ENCODE measurements around the gene PTPRZ1. TPM values are rescaled to one million over a fixed set of nuclear protein-coding genes. Genes with fewer than 3 reads are reported as not detected.
A peak's percentile ranks its signal among the peaks of the same experiment; 100 is the strongest.

The PTPRZ1 gene
- total RNA-seq, 3 donors from 2014 or later (not counting 1 experiment from before 2014, with no cell fraction given): not detected

- Histone ChIP-seq H3K9me3 (ENCODE audit: control insufficient read depth, insufficient read depth, low read length) (no peaks in the 10 kb centered on the region), H3K4me1 (ENCODE audit: control insufficient read depth, insufficient read depth, low read length) (no peaks in the 10 kb centered on the region), H3K4me3 (ENCODE audit: low read length) (no peak overlapping the region), H3K27me3 (ENCODE audit: control insufficient read depth, insufficient read depth, low read length) (no peaks in the 10 kb centered on the region), H3K36me3 (ENCODE audit: control insufficient read depth, insufficient read depth, low read length) (no peaks in the 10 kb centered on the region), H3K27ac (ENCODE audit: low read length) (no peak overlapping the region)
- no peak overlapping the region for H3K27ac Mint-ChIP-seq
- H3K4me1 Mint-ChIP-seq: no peaks in the 10 kb centered on the region
- DNase-seq (no peak), ATAC-seq (no peak)
- H3K9me3 Mint-ChIP-seq: peaks cover 0 to 3% of the 10 kb centered on the region in 2 donors
- intact Hi-C loops (cut with micrococcal nuclease): no loop called here
- H3K36me3 Mint-ChIP-seq: no peaks in the 10 kb centered on the region
- TF ChIP-seq CTCF (IDR thresholded peaks at IDR 0.05): no peak
- H3K4me3 Mint-ChIP-seq: no peak overlapping the region
- WGBS (ENCODE audit: insufficient coverage): 100% methylated on average over 2 of the region's 2 CpGs
- no peaks in the 10 kb centered on the region for H3K27me3 Mint-ChIP-seq (ENCODE audit: low read depth in 2 of 2)
Observed at GRCh38 chr7:122082670-122083069, 209.7 kb downstream of the PTPRZ1 start.

- H3K9me3 Mint-ChIP-seq: no peaks in the 10 kb centered on the region
- no peak overlapping the region for H3K4me3 Mint-ChIP-seq
- no peak overlapping the region for H3K27ac ChIP-seq (ENCODE audit: low read length)
- no peak overlapping the region for H3K27ac Mint-ChIP-seq
- no peaks in the 10 kb centered on the region for H3K27me3 ChIP-seq (ENCODE audit: control insufficient read depth, insufficient read depth, low read length)
- DNase-seq (peak; percentile 18 to 69), ATAC-seq (peak; percentile 50 to 68 (median 63))
- H3K36me3 ChIP-seq (ENCODE audit: control insufficient read depth, insufficient read depth, low read length): no peaks in the 10 kb centered on the region
- H3K4me3 ChIP-seq (ENCODE audit: low read length): no peak overlapping the region
- H3K36me3 Mint-ChIP-seq: no peaks in the 10 kb centered on the region
- no peaks in the 10 kb centered on the region for H3K4me1 Mint-ChIP-seq
- WGBS (ENCODE audit: insufficient coverage): 95% methylated on average over 6 of the region's 6 CpGs
- peak; percentile 62 for TF ChIP-seq CTCF (IDR thresholded peaks at IDR 0.05)
- no peaks in the 10 kb centered on the region for H3K9me3 ChIP-seq (ENCODE audit: control insufficient read depth, insufficient read depth, low read length)
- no peaks in the 10 kb centered on the region for H3K27me3 Mint-ChIP-seq (ENCODE audit: low read depth in 2 of 2)
- H3K4me1 ChIP-seq (ENCODE audit: control insufficient read depth, insufficient read depth, low read length): no peaks in the 10 kb centered on the region
- intact Hi-C loops (cut with micrococcal nuclease): no loop called here
Observed at GRCh38 chr7:122092964-122093797, 220.2 kb downstream of the PTPRZ1 start.

GRCh38 chr7:122094549-122094948 lies 221.6 kb downstream of the PTPRZ1 start:
- H3K27ac Mint-ChIP-seq: no peak overlapping the region
- intact Hi-C loops (cut with micrococcal nuclease): no loop called here
- 92% methylated on average over 1 of the region's 1 CpG for WGBS (ENCODE audit: insufficient coverage)

More at GRCh38 chr7:122094549-122094948, 221.6 kb downstream of the PTPRZ1 start:
- no peak overlapping the region for H3K4me3 ChIP-seq (ENCODE audit: low read length)
- no peaks in the 10 kb centered on the region for H3K27me3 ChIP-seq (ENCODE audit: control insufficient read depth, insufficient read depth, low read length)
- no peaks in the 10 kb centered on the region for H3K4me1 Mint-ChIP-seq
- no peak for TF ChIP-seq CTCF (IDR thresholded peaks at IDR 0.05)
- no peaks in the 10 kb centered on the region for H3K36me3 Mint-ChIP-seq
- H3K9me3 ChIP-seq (ENCODE audit: control insufficient read depth, insufficient read depth, low read length): no peaks in the 10 kb centered on the region
- H3K4me1 ChIP-seq (ENCODE audit: control insufficient read depth, insufficient read depth, low read length): no peaks in the 10 kb centered on the region
- ATAC-seq (no peak), DNase-seq (no peak)
- H3K27ac ChIP-seq (ENCODE audit: low read length): no peak overlapping the region
- no peaks in the 10 kb centered on the region for H3K27me3 Mint-ChIP-seq (ENCODE audit: low read depth in 2 of 2)
- H3K9me3 Mint-ChIP-seq: no peaks in the 10 kb centered on the region
- no peak overlapping the region for H3K4me3 Mint-ChIP-seq
- no peaks in the 10 kb centered on the region for H3K36me3 ChIP-seq (ENCODE audit: control insufficient read depth, insufficient read depth, low read length)

Data from natural killer cell (primary cell).